ENCODE measurements around the gene CLEC16A. TPM values are rescaled to one million over a fixed set of nuclear protein-coding genes. Genes with fewer than 3 reads are reported as not detected.
A peak's percentile ranks its signal among the peaks of the same experiment; 100 is the strongest.

CLEC16A gene
- total RNA-seq, 1 donor from 2014 or later: 7.8 TPM

DNA sequence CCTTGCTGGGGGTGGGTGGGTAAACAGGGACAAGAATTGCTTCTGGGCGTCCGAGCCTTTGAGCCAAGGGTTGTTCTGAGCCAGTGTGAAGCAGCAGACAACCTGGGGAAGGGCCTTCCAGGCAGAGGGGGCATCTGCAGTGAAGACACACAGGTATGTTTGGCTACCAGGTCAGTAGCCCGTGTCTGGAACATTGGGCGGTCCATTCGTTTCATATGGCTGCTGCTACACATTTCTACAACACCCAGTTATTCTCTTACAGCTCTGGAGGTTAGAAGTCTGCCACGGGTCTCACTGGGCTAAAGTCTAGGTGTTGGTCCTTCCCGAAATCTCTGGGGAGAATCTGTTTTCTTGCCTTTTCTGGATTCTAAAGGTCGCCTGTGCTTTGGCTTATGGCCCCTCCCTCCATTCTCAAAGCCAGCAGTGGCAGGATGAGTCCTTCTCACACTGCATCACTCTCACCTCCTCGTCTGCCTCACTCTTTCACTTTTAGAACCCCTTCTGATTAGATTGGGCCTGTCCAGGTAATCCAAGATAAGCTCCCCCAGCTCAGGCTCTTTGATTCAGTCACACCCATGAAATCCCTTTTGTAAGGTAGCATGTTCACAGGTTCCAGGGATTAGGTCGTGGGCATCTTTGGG, 136.1 kb downstream of the CLEC16A start:
- H3K9me3 ChIP-seq (ENCODE audit: low read depth): no peaks in the 10 kb centered on the region
- H3K4me3 ChIP-seq: no peak overlapping the region
- H3K36me3 Mint-ChIP-seq: no peaks in the 10 kb centered on the region
- no peak overlapping the region for H2AFZ ChIP-seq (replicated peaks)
- DNase-seq (ENCODE audit: low spot score): no peak
- no peaks in the 10 kb centered on the region for H3K79me2 ChIP-seq (ENCODE audit: low read depth)
- H3K9ac ChIP-seq: no peak overlapping the region
- H3K9me3 Mint-ChIP-seq: no peaks in the 10 kb centered on the region
- H3K4me1 Mint-ChIP-seq: peaks cover 59% of the 10 kb centered on the region
- H3K4me1 ChIP-seq: peaks cover 14% of the 10 kb centered on the region
- TF ChIP-seq, protein P1, sequence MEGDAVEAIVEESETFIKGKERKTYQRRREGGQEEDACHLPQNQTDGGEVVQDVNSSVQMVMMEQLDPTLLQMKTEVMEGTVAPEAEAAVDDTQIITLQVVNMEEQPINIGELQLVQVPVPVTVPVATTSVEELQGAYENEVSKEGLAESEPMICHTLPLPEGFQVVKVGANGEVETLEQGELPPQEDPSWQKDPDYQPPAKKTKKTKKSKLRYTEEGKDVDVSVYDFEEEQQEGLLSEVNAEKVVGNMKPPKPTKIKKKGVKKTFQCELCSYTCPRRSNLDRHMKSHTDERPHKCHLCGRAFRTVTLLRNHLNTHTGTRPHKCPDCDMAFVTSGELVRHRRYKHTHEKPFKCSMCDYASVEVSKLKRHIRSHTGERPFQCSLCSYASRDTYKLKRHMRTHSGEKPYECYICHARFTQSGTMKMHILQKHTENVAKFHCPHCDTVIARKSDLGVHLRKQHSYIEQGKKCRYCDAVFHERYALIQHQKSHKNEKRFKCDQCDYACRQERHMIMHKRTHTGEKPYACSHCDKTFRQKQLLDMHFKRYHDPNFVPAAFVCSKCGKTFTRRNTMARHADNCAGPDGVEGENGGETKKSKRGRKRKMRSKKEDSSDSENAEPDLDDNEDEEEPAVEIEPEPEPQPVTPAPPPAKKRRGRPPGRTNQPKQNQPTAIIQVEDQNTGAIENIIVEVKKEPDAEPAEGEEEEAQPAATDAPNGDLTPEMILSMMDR (IDR thresholded peaks at IDR 0.05): no peak
- TF ChIP-seq EZH2 (IDR thresholded peaks at IDR 0.05) (no peak), EZH2phosphoT487 (IDR thresholded peaks at IDR 0.05) (no peak)
- no peaks in the 10 kb centered on the region for H3K27me3 Mint-ChIP-seq (ENCODE audit: insufficient read depth, low read depth)
- H3K4me2 ChIP-seq: no peak overlapping the region
- no peaks in the 10 kb centered on the region for H4K20me1 ChIP-seq (ENCODE audit: low read depth)
- no peak overlapping the region for H3K27ac ChIP-seq
- peak overlapping the region; percentile 91 for H3K27ac Mint-ChIP-seq
- H3K36me3 ChIP-seq: no peaks in the 10 kb centered on the region
- H3K4me3 Mint-ChIP-seq: no peak overlapping the region
- H3K27me3 ChIP-seq: no peaks in the 10 kb centered on the region
- H3F3A ChIP-seq (ENCODE audit: low read depth): no peaks in the 10 kb centered on the region

DNA sequence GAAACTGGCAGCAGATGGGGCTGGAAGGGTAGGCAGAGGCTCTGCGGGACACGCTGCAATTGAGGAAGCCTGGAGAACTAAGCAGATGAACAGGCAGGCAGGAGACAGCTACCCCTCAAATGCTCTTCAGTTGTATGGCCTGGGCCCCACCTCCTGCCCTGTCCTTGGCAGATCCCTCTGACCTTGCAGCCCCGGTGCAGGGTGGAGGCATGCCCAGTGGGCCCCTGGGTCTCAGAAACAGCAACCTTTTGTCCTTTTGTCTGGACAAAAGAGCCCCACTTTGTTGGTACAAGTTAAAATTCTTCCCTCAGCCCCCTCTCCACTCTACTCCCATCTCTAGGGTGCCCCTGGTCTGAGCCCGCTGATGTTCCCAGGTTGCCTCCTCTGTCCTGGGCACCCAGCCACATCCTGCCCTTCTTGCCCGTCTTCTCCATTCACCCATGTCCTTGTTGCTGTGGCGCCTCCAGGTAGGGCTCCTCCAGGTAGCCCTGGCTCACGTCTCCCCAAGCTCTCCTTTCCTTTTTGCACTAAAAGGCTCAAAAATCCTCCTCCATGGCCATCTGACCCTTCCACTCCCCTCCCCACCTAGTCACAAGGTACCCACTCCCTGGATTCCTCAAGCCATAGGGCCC, 136.8 kb downstream of the CLEC16A start:
- Histone ChIP-seq H3F3A (ENCODE audit: low read depth) (no peaks in the 10 kb centered on the region), H3K9ac (no peak overlapping the region), H3K36me3 (no peaks in the 10 kb centered on the region), H4K20me1 (ENCODE audit: low read depth) (no peaks in the 10 kb centered on the region), H3K4me3 (no peak overlapping the region), H3K9me3 (ENCODE audit: low read depth) (no peaks in the 10 kb centered on the region), H3K4me1 (peaks cover 21% of the 10 kb centered on the region), H3K79me2 (ENCODE audit: low read depth) (no peaks in the 10 kb centered on the region), H3K27ac (no peak overlapping the region), H2AFZ (replicated peaks) (no peak overlapping the region), H3K27me3 (no peaks in the 10 kb centered on the region), H3K4me2 (no peak overlapping the region)
- DNase-seq (ENCODE audit: low spot score): no peak
- H3K4me1 Mint-ChIP-seq: peaks cover 55% of the 10 kb centered on the region
- TF ChIP-seq, protein P1 (IDR thresholded peaks at IDR 0.05): no peak
- TF ChIP-seq EZH2phosphoT487 (IDR thresholded peaks at IDR 0.05) (no peak), EZH2 (IDR thresholded peaks at IDR 0.05) (no peak)
- H3K9me3 Mint-ChIP-seq: no peaks in the 10 kb centered on the region
- H3K27me3 Mint-ChIP-seq (ENCODE audit: insufficient read depth, low read depth): no peaks in the 10 kb centered on the region
- peak overlapping the region; percentile 91 for H3K27ac Mint-ChIP-seq
- no peaks in the 10 kb centered on the region for H3K36me3 Mint-ChIP-seq
- H3K4me3 Mint-ChIP-seq: no peak overlapping the region

DNA sequence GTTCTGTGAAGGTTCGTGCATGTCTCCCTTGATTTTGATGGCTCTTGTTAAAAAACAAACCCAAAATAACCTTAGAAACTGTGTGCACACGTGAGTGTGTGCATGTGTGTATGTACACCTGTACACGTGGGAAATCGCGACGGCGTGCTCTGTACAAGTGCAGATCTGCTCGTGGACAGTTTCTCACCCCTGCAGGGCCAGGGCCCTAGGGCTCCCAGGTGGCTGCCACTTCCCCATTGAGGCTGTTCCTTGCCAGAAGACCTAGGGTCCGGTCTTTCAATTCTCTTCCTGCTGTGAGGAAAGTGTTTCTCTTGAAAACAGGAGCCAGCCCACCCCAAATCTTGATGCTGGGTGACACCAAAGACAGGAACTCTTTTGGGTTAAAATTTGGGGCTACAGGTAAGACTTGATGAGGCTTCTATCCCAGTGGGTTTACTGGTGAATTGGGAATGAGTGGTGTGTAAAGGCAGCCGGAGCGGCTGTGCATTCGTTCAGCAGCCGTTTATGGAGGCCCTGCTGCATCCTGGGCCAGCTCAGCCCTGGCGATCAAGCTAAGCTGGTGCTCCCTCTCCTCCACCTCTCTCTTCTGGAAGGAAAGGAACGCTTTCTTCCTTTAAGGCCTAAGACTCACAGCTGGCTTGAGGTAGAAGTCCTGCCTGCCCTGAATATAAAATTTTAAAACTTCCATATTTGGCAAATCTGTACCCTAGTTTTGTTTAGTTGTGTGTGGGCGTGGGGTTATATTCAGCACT, 137.9 kb downstream of the CLEC16A start:
- no peaks in the 10 kb centered on the region for H3K9me3 Mint-ChIP-seq
- Histone ChIP-seq H3K27ac (no peak overlapping the region), H3K27me3 (no peaks in the 10 kb centered on the region), H3K79me2 (ENCODE audit: low read depth) (no peaks in the 10 kb centered on the region), H3F3A (ENCODE audit: low read depth) (no peaks in the 10 kb centered on the region), H3K36me3 (no peaks in the 10 kb centered on the region), H3K9ac (no peak overlapping the region), H3K4me3 (no peak overlapping the region), H3K4me2 (no peak overlapping the region), H2AFZ (replicated peaks) (no peak overlapping the region), H4K20me1 (ENCODE audit: low read depth) (no peaks in the 10 kb centered on the region), H3K4me1 (peaks cover 21% of the 10 kb centered on the region), H3K9me3 (ENCODE audit: low read depth) (no peaks in the 10 kb centered on the region)
- no peak overlapping the region for H3K4me3 Mint-ChIP-seq
- H3K36me3 Mint-ChIP-seq: no peaks in the 10 kb centered on the region
- TF ChIP-seq EZH2 (IDR thresholded peaks at IDR 0.05) (no peak), EZH2phosphoT487 (IDR thresholded peaks at IDR 0.05) (no peak)
- TF ChIP-seq, protein P1 (IDR thresholded peaks at IDR 0.05): no peak
- peak overlapping the region; percentile 37 for H3K27ac Mint-ChIP-seq
- no peaks in the 10 kb centered on the region for H3K27me3 Mint-ChIP-seq (ENCODE audit: insufficient read depth, low read depth)
- H3K4me1 Mint-ChIP-seq: peaks cover 47% of the 10 kb centered on the region
- no peak for DNase-seq (ENCODE audit: low spot score)
